IMR-90 (cell line): ENCODE results near the gene ANXA4. TPM values are rescaled to one million over a fixed set of nuclear protein-coding genes. Genes with fewer than 3 reads are reported as not detected.
A peak's percentile ranks its signal among the peaks of the same experiment; 100 is the strongest.

Experiments
- ATAC-seq: fragments of 200-7000 bp; cut with Tn5 transposase; 2 replicates; pipeline ENCODE4 v1.9.1; 2020; ENCODE audit warnings: low read depth, mild to moderate bottlenecking, moderate library complexity
- BruUV-seq: library from RNA; stranded (reverse); fragments of 400-500 nt; replicated peaks from 2 replicates; lab custom pipeline; 2021; lab: Mats Ljungman, UMichigan
- CTCF ChIA-PET: fragments of 300-600 bp; formaldehyde crosslinking; extraction: SDS; loops from one replicate; lab custom pipeline; 2021; ENCODE audit warnings: antibody characterized with exemption; lab: Yijun Ruan, JAX
- POLR2A ChIA-PET: fragments of 300-600 bp; sonication (Branson Sonifier 250); formaldehyde crosslinking; loops from one replicate; lab custom pipeline; 2022; ENCODE audit warnings: antibody characterized with exemption; ENCODE audit not compliant: unreplicated experiment; lab: Charles Lee
- DNase-seq: peaks from one replicate; pipeline ENCODE4 v3.0.0; 2013
- H2AFZ ChIP-seq: replicated peaks from 2 replicates; pipeline ENCODE3; 2013; ENCODE audit warnings: low read length, mild to moderate bottlenecking; ENCODE audit not compliant: poor library complexity
- H2AK5ac ChIP-seq: 2 replicates; pipeline ENCODE4 v1.6.1; 2013; ENCODE audit warnings: low read depth, low read length, inconsistent platforms
- H2AK9ac ChIP-seq: replicated peaks from 2 replicates; pipeline ENCODE3; 2013; ENCODE audit warnings: mild to moderate bottlenecking, low read depth, low read length, moderate library complexity; ENCODE audit not compliant: poor library complexity
- H2BK120ac ChIP-seq: 2 replicates; pipeline ENCODE4 v1.6.1; 2013; ENCODE audit warnings: low read depth, low read length, inconsistent platforms
- H2BK15ac ChIP-seq: 3 replicates; pipeline ENCODE4 v1.6.1; 2013; ENCODE audit warnings: low read depth, low read length, inconsistent platforms
- H2BK20ac ChIP-seq: 2 replicates; pipeline ENCODE4 v1.6.1; 2013; ENCODE audit warnings: low read depth, mild to moderate bottlenecking, inconsistent platforms, low read length, moderate library complexity
- H2BK5ac ChIP-seq: 2 replicates; pipeline ENCODE4 v1.6.1; 2013; ENCODE audit warnings: mild to moderate bottlenecking, low read depth, low read length, inconsistent platforms; ENCODE audit not compliant: poor library complexity, severe bottlenecking
- H3K14ac ChIP-seq: replicated peaks from 2 replicates; pipeline ENCODE4 v1.6.1; 2013; ENCODE audit warnings: low read depth, low read length, inconsistent platforms
- H3K18ac ChIP-seq: 2 replicates; pipeline ENCODE4 v1.6.1; 2013; ENCODE audit warnings: low read depth, low read length, control low read depth
- H3K23ac ChIP-seq: 2 replicates; pipeline ENCODE4 v1.6.1; 2013; ENCODE audit warnings: low read depth, low read length, inconsistent platforms
- H3K27ac ChIP-seq: 2 replicates; pipeline ENCODE4 v1.5.1; 2013; ENCODE audit warnings: mild to moderate bottlenecking, control low read depth, low read length; ENCODE audit not compliant: insufficient read depth
- H3K27me3 ChIP-seq: 2 replicates; pipeline ENCODE4 v1.6.1; 2013; ENCODE audit warnings: low read length; ENCODE audit not compliant: control insufficient read depth, insufficient read depth
- H3K36me3 ChIP-seq: 2 replicates; pipeline ENCODE4 v1.6.1; 2013; ENCODE audit warnings: low read length, mixed read lengths; ENCODE audit not compliant: control insufficient read depth, insufficient read depth
- H3K4ac ChIP-seq: 2 replicates; pipeline ENCODE4 v1.6.1; 2013; ENCODE audit warnings: low read depth, low read length, inconsistent platforms
- H3K4me1 ChIP-seq: 2 replicates; pipeline ENCODE4 v1.6.1; 2013; ENCODE audit warnings: low read length, mixed read lengths; ENCODE audit not compliant: control insufficient read depth, insufficient read depth
- H3K4me2 ChIP-seq: 2 replicates; pipeline ENCODE4 v1.6.1; 2013; ENCODE audit warnings: low read depth, mild to moderate bottlenecking, control low read depth, low read length, moderate library complexity
- H3K4me3 ChIP-seq: 2 replicates; pipeline ENCODE4 v1.5.1; 2013; ENCODE audit warnings: low read depth, mild to moderate bottlenecking, control low read depth, low read length, moderate library complexity; ENCODE audit not compliant: insufficient read depth
- H3K56ac ChIP-seq: 2 replicates; pipeline ENCODE4 v1.6.1; 2013; ENCODE audit warnings: low read length, inconsistent platforms; ENCODE audit not compliant: insufficient read depth; ENCODE audit errors: extremely low read depth
- H3K79me1 ChIP-seq, 2 experiments: 2 replicates each; pipeline ENCODE4 v1.6.1; 2013; ENCODE audit warnings: low read length in 2 of 2, inconsistent platforms in 1 of 2, low read depth in 1 of 2
- H3K9ac ChIP-seq: 2 replicates; pipeline ENCODE4 v1.6.1; 2013; ENCODE audit warnings: low read depth, low read length, control low read depth
- H3K9me1 ChIP-seq: 2 replicates; pipeline ENCODE4 v1.6.1; 2013; ENCODE audit warnings: low read length, inconsistent platforms; ENCODE audit not compliant: insufficient read depth
- H3K9me3 ChIP-seq: 2 replicates; pipeline ENCODE4 v1.6.1; 2013; ENCODE audit warnings: low read length; ENCODE audit not compliant: control insufficient read depth, insufficient read depth
- H4K20me1 ChIP-seq: 2 replicates; pipeline ENCODE4 v1.6.1; 2013; ENCODE audit warnings: low read length, inconsistent platforms; ENCODE audit not compliant: insufficient read depth
- H4K5ac ChIP-seq: 2 replicates; pipeline ENCODE4 v1.6.1; 2013; ENCODE audit warnings: mild to moderate bottlenecking, low read depth, low read length, control low read depth
- H4K8ac ChIP-seq, 2 experiments: 2 replicates each; pipeline ENCODE4 v1.6.1; 2013; ENCODE audit warnings: low read depth in 2 of 2, low read length in 2 of 2, control low read depth in 1 of 2, inconsistent platforms in 1 of 2
- H4K91ac ChIP-seq: 2 replicates; pipeline ENCODE4 v1.6.1; 2013; ENCODE audit warnings: low read depth, low read length, inconsistent platforms; ENCODE audit not compliant: insufficient read depth
- CEBPB ChIP-seq: IDR thresholded peaks from 2 replicates; pipeline ENCODE4 v1.6.1; 2012; ENCODE audit warnings: low read depth, low read length, improper control_type of control experiment
- RFX5 ChIP-seq: IDR thresholded peaks from 2 replicates; pipeline ENCODE4 v1.8.0; 2012; ENCODE audit warnings: low read depth, mild to moderate bottlenecking, low read length, moderate library complexity
- WGBS, 2 experiments: methylation state at CpG; one replicate each; pipeline versions ENCODE4 v1.1.5 to v1.1.7; 2013; ENCODE audit warnings: missing lambda C conversion rate in 2 of 2; ENCODE audit not compliant: insufficient read length in 1 of 2; ENCODE audit errors: extremely low coverage in 2 of 2; 5-methylcytosine and 5-hydroxymethylcytosine counted together
- dilution Hi-C: fragments of 300-500 bp; cut with HindIII; formaldehyde crosslinking; loops from one replicate; pipeline ENCODE4 v1.14.3; 2018; ENCODE audit warnings: low sequenced_read_pairs; ENCODE audit not compliant: unreplicated experiment
- in situ Hi-C: fragments of 300-500 bp; cut with MboI; formaldehyde crosslinking; loops from 3 replicates; pipeline ENCODE4 v1.14.3; 2019; ENCODE audit warnings: low sequenced_read_pairs, inconsistent platforms, mixed read lengths
- intact Hi-C: fragments of 100-400 bp; cut with micrococcal nuclease; formaldehyde crosslinking; loops from 2 replicates; pipeline ENCODE4 v1.10.0; 2022
- polyA plus RNA-seq, 3 experiments: library from polyadenylated mRNA; depleted of rRNA; stranded (reverse); fragments of >200 nt; gene quantifications; 2 replicates each; pipeline ENCODE4 v1.2.3, GENCODE V29; 2012; ENCODE audit warnings: low replicate concordance in 1 of 3
- total RNA-seq: library from RNA; depleted of rRNA; stranded (reverse); fragments of >200 nt; gene quantifications from 2 replicates; pipeline ENCODE4 v1.2.3, GENCODE V29; 2012
- TF ChIP-seq, protein P1 (sequence below): fragments of 150-350 bp; IDR thresholded peaks from 2 replicates; pipeline ENCODE4 v1.6.1; 2016; ENCODE audit warnings: low read depth, mild to moderate bottlenecking, low read length, moderate library complexity, borderline replicate concordance

ANXA4 gene
- total and polyA plus RNA-seq, 2 of the 4 experiments (the other 2 are of a cell fraction): 22.2 to 72.0 TPM

GRCh38 chr2:69700381-69700780, 41.6 kb upstream of the ANXA4 start (continued):
- TF ChIP-seq RFX5: no peak

- H3K27me3 ChIP-seq: no peaks in the 10 kb centered on the region
- H4K8ac ChIP-seq: no peak overlapping the region
- H2AK5ac ChIP-seq: no peak overlapping the region
- no peaks in the 10 kb centered on the region for H3K9me1 ChIP-seq
- no peak overlapping the region for H3K14ac ChIP-seq
- H3K36me3 ChIP-seq: no peaks in the 10 kb centered on the region
- no peak overlapping the region for H2AFZ ChIP-seq
- no peaks in the 10 kb centered on the region for H3K4me1 ChIP-seq
- no peak overlapping the region for H2BK5ac ChIP-seq
- ChIA-PET CTCF (no interaction called here), POLR2A (no interaction called here)
- no peak overlapping the region for H3K23ac ChIP-seq
- H2AK9ac ChIP-seq: no peak overlapping the region
- dilution Hi-C loops: no loop called here
- H3K4me2 ChIP-seq: no peak overlapping the region
- no peak overlapping the region for H3K4ac ChIP-seq
- no peak overlapping the region for H2BK15ac ChIP-seq
- no peak overlapping the region for H4K91ac ChIP-seq
- in situ Hi-C loops: no loop called here
- H3K9ac ChIP-seq: no peak overlapping the region
- no peaks in the 10 kb centered on the region for H4K20me1 ChIP-seq
- 89% methylated on average over 3 of the region's 9 CpGs; no CpG with 5 or more reads in 1 of the 2 experiments for WGBS, 2 experiments
- no peak overlapping the region for H3K4me3 ChIP-seq
- 0 out of 2 replicates have a peak, but pooled peaks have one; percentile 4 for TF ChIP-seq CEBPB
- TF ChIP-seq, protein P1, sequence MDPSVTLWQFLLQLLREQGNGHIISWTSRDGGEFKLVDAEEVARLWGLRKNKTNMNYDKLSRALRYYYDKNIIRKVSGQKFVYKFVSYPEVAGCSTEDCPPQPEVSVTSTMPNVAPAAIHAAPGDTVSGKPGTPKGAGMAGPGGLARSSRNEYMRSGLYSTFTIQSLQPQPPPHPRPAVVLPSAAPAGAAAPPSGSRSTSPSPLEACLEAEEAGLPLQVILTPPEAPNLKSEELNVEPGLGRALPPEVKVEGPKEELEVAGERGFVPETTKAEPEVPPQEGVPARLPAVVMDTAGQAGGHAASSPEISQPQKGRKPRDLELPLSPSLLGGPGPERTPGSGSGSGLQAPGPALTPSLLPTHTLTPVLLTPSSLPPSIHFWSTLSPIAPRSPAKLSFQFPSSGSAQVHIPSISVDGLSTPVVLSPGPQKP: no peak
- H2BK20ac ChIP-seq: no peak overlapping the region
- ATAC-seq (no peak), DNase-seq (no peak)
- H3K79me1 ChIP-seq: no peaks in the 10 kb centered on the region
- intact Hi-C loops: no loop called here
- H3K9me3 ChIP-seq: no peaks in the 10 kb centered on the region
- no peak overlapping the region for H3K27ac ChIP-seq
- H4K5ac ChIP-seq: no peak overlapping the region
- no TSS peak for BruUV-seq
- no peak overlapping the region for H3K56ac ChIP-seq
- no peak overlapping the region for H3K18ac ChIP-seq
- no peak overlapping the region for H2BK120ac ChIP-seq
Observed at GRCh38 chr2:69701100-69701945, 40.6 kb upstream of the ANXA4 start.
